Natural killer cell (primary cell): Measurements from ENCODE around the gene PAX8. TPM values are rescaled to one million over a fixed set of nuclear protein-coding genes. Genes with fewer than 3 reads are reported as not detected.

Experiments used
- ATAC-seq, 3 donors: fragments of 150-1000 bp in 2 of 3; fragments of 200-7000 bp in 1 of 3; cut with Tn5 transposase; 1 replicate in 1 of 3; 2 replicates in 2 of 3; pipeline ENCODE4 v1.10.0; 2021; ENCODE audit warnings: mild to moderate bottlenecking in 2 of 3, moderate library complexity in 2 of 3
- DNase-seq, 2 donors: peaks; one replicate each; pipeline versions ENCODE4 v3.0.0 to v3.0.0-alpha.2; 2013 to 2021; ENCODE audit warnings: mixed read lengths in 1 of 2
- H3K27ac ChIP-seq: one replicate; pipeline ENCODE4 v1.5.1; 2013; ENCODE audit warnings: mild to moderate bottlenecking, low read length
- H3K27me3 ChIP-seq: one replicate; pipeline ENCODE4 v1.6.1; 2013; ENCODE audit warnings: low read length; ENCODE audit not compliant: control insufficient read depth, insufficient read depth
- H3K36me3 ChIP-seq: one replicate; pipeline ENCODE4 v1.6.1; 2013; ENCODE audit warnings: low read length; ENCODE audit not compliant: control insufficient read depth, insufficient read depth
- H3K4me1 ChIP-seq: one replicate; pipeline ENCODE4 v1.6.1; 2013; ENCODE audit warnings: low read length; ENCODE audit not compliant: control insufficient read depth, insufficient read depth
- H3K4me3 ChIP-seq: one replicate; pipeline ENCODE4 v1.5.1; 2013; ENCODE audit warnings: low read length
- H3K9me3 ChIP-seq: one replicate; pipeline ENCODE4 v1.6.1; 2013; ENCODE audit warnings: low read length; ENCODE audit not compliant: control insufficient read depth, insufficient read depth
- H3K27ac Mint-ChIP-seq, 2 donors: one replicate each; pipeline ENCODE4 v1.8.0; 2022; ENCODE audit warnings: mild to moderate bottlenecking in 2 of 2, mixed read lengths in 2 of 2, moderate library complexity in 1 of 2
- H3K27me3 Mint-ChIP-seq, 2 donors: one replicate each; pipeline ENCODE4 v1.8.0; 2022; ENCODE audit warnings: low read depth in 2 of 2, mixed read lengths in 2 of 2
- H3K36me3 Mint-ChIP-seq: one replicate; pipeline ENCODE4 v1.8.0; 2022; ENCODE audit warnings: mixed read lengths
- H3K4me1 Mint-ChIP-seq, 2 donors: one replicate each; pipeline ENCODE4 v1.8.0; 2022; ENCODE audit warnings: mixed read lengths in 2 of 2
- H3K4me3 Mint-ChIP-seq: one replicate; pipeline ENCODE4 v1.8.0; 2022; ENCODE audit warnings: mild to moderate bottlenecking, moderate library complexity, mixed read lengths
- H3K9me3 Mint-ChIP-seq, 2 donors: one replicate each; pipeline ENCODE4 v1.8.0; 2022; ENCODE audit warnings: mixed read lengths in 2 of 2
- CTCF ChIP-seq: fragments of 200-600 bp; IDR thresholded peaks from one replicate; pipeline ENCODE4 v1.8.0; 2022; ENCODE audit warnings: antibody characterized with exemption
- WGBS: methylation state at CpG from one replicate; pipeline ENCODE4 v1.1.7; 2013; ENCODE audit warnings: missing lambda C conversion rate; ENCODE audit not compliant: insufficient coverage; 5-methylcytosine and 5-hydroxymethylcytosine counted together
- intact Hi-C: fragments of 100-400 bp; cut with micrococcal nuclease; formaldehyde crosslinking; loops from one replicate; pipeline ENCODE4 v1.14.2; 2022
- total RNA-seq, 4 donors: library from RNA; stranded (reverse); fragments of 120-200 nt in 1 of 4; gene quantifications; one replicate each; pipeline versions ENCODE4 v1.2.3 to v1.2.4, GENCODE V29; 2013 to 2022

The PAX8 gene
- total RNA-seq, 3 donors from 2014 or later (not counting 1 experiment from before 2014, with no cell fraction given): 0.57 to 1.2 (median 0.65) TPM

GRCh38 chr2:113166187-113166645 is 112.5 kb downstream of the PAX8 start:
- H3K4me1 Mint-ChIP-seq: peaks cover 31 to 39% of the 10 kb centered on the region in 2 donors
- H3K4me3 Mint-ChIP-seq: no peak overlapping the region

More at GRCh38 chr2:113166187-113166645, 112.5 kb downstream of the PAX8 start:
- 98% methylated on average over 7 of the region's 7 CpGs for WGBS
- no peaks in the 10 kb centered on the region for H3K36me3 Mint-ChIP-seq
- H3K27me3 ChIP-seq: no peaks in the 10 kb centered on the region
- TF ChIP-seq CTCF: no peak
- H3K27ac ChIP-seq: no peak overlapping the region
- no peaks in the 10 kb centered on the region for H3K27me3 Mint-ChIP-seq
- ATAC-seq (no peak), DNase-seq (no peak)
- no peaks in the 10 kb centered on the region for H3K36me3 ChIP-seq
- H3K4me1 ChIP-seq: peaks cover 33% of the 10 kb centered on the region
- no peak overlapping the region for H3K4me3 ChIP-seq
- H3K9me3 ChIP-seq: no peaks in the 10 kb centered on the region
- intact Hi-C loops: no loop called here
- no peaks in the 10 kb centered on the region for H3K9me3 Mint-ChIP-seq
- no peak overlapping the region for H3K27ac Mint-ChIP-seq

Other genes starting within 250 kb of the PAX8 start
- gene IL36B, start 226.1 kb downstream of the PAX8 start, total RNA-seq: not detected
- gene IL36RN, start 219.7 kb downstream of the PAX8 start, total RNA-seq: not detected
- not detected for gene IL1F10, start 211.0 kb downstream of the PAX8 start, total RNA-seq
- 10 to 100 TPM in 1 of 3 donors, under 1 TPM in 2; 0.52 to 36.6 (median 0.91) TPM for gene IL1RN, start 151.3 kb downstream of the PAX8 start, total RNA-seq
- gene PSD4, start 105.0 kb downstream of the PAX8 start, total RNA-seq: 100 to 1,000 TPM; 280 to 347 (median 340) TPM
- 10 to 100 TPM; 19.1 to 26.7 (median 19.3) TPM for gene ZNG1B, start 158.8 kb upstream of the PAX8 start, total RNA-seq
- not detected for gene FOXD4L1, start 219.7 kb upstream of the PAX8 start, total RNA-seq